KMS-11 (cell line): ENCODE data around the gene POLR3E.
"Not testable (repeated sequence)": the region's sequence is repeated elsewhere in the genome, so short reads cannot be mapped to it uniquely, and the experiment has no call there.

Experiments
- H2AFZ ChIP-seq: fragments of 200-600 bp; sonication (generic); 2 replicates; pipeline ENCODE4 v1.6.1; 2016; ENCODE audit warnings: antibody characterized with exemption, mixed run types, low read depth
- H3K27ac ChIP-seq: fragments of 200-600 bp; sonication (generic); 2 replicates; pipeline ENCODE4 v1.6.1; 2016; ENCODE audit warnings: mild to moderate bottlenecking, mixed run types
- H3K27me3 ChIP-seq: fragments of 200-600 bp; sonication (generic); 2 replicates; pipeline ENCODE4 v1.6.1; 2017; ENCODE audit warnings: mild to moderate bottlenecking, low read depth, mixed run types, moderate library complexity; ENCODE audit not compliant: insufficient read depth
- H3K36me3 ChIP-seq: fragments of 200-600 bp; sonication (generic); 2 replicates; pipeline ENCODE4 v1.6.1; 2017; ENCODE audit warnings: mild to moderate bottlenecking, mixed run types; ENCODE audit not compliant: insufficient read depth
- H3K4me1 ChIP-seq: fragments of 200-600 bp; sonication (generic); 2 replicates; pipeline ENCODE4 v1.6.1; 2016; ENCODE audit warnings: mild to moderate bottlenecking, low read depth, mixed run types; ENCODE audit not compliant: poor library complexity, severe bottlenecking
- H3K4me2 ChIP-seq: fragments of 200-600 bp; sonication (generic); 2 replicates; pipeline ENCODE4 v1.7.0; 2016; ENCODE audit warnings: mild to moderate bottlenecking, mixed run types
- H3K4me3 ChIP-seq: fragments of 200-600 bp; sonication (generic); IDR thresholded peaks from 2 replicates; pipeline ENCODE4 v1.6.1; 2017; ENCODE audit warnings: low read depth, low read length, mixed read lengths; ENCODE audit not compliant: insufficient read depth
- H3K79me2 ChIP-seq: fragments of 200-600 bp; sonication (generic); 2 replicates; pipeline ENCODE4 v1.6.1; 2016; ENCODE audit warnings: low read depth, mixed run types; ENCODE audit not compliant: insufficient read depth
- H3K9ac ChIP-seq: fragments of 200-600 bp; sonication (generic); 2 replicates; pipeline ENCODE4 v1.6.1; 2016; ENCODE audit warnings: mild to moderate bottlenecking, mixed run types
- H4K20me1 ChIP-seq: fragments of 200-600 bp; sonication (generic); 2 replicates; pipeline ENCODE4 v1.6.1; 2016; ENCODE audit warnings: mild to moderate bottlenecking, mixed run types; ENCODE audit not compliant: insufficient read depth
- TF ChIP-seq, protein P1 (sequence below): fragments of 200-600 bp; sonication (generic); conservative IDR thresholded peaks from 2 replicates; pipeline ENCODE4 v1.6.1; 2017; ENCODE audit warnings: low read depth, mild to moderate bottlenecking, antibody characterized with exemption, low read length, moderate library complexity, mixed read lengths

POLR3E gene

DNA sequence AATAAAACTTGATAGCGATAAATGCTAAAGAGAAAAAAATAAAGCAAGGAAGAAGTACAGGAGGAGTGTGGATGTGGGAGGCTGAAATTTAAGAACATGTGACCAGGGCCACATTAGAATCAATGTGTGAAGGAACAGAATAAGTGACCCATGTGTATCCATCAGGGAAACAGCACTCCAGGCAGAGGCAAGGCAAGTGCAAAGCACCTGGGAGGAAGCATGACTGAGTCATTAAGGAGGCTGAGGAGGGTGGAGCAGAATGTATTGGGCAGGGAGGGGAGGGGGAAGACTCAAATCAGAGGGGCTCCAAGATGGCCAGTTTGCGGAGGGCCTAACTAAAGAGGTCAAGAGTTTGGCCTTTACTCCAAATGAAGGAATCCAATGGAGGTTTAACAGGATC, 69.2 kb downstream of the POLR3E start:
- TF ChIP-seq, protein P1, sequence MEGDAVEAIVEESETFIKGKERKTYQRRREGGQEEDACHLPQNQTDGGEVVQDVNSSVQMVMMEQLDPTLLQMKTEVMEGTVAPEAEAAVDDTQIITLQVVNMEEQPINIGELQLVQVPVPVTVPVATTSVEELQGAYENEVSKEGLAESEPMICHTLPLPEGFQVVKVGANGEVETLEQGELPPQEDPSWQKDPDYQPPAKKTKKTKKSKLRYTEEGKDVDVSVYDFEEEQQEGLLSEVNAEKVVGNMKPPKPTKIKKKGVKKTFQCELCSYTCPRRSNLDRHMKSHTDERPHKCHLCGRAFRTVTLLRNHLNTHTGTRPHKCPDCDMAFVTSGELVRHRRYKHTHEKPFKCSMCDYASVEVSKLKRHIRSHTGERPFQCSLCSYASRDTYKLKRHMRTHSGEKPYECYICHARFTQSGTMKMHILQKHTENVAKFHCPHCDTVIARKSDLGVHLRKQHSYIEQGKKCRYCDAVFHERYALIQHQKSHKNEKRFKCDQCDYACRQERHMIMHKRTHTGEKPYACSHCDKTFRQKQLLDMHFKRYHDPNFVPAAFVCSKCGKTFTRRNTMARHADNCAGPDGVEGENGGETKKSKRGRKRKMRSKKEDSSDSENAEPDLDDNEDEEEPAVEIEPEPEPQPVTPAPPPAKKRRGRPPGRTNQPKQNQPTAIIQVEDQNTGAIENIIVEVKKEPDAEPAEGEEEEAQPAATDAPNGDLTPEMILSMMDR: no peak
- Histone ChIP-seq H3K36me3 (peaks cover 3% of the 10 kb centered on the region; the same call in 1 of the 2 replicates), H4K20me1 (peaks cover 6% of the 10 kb centered on the region)

DNA sequence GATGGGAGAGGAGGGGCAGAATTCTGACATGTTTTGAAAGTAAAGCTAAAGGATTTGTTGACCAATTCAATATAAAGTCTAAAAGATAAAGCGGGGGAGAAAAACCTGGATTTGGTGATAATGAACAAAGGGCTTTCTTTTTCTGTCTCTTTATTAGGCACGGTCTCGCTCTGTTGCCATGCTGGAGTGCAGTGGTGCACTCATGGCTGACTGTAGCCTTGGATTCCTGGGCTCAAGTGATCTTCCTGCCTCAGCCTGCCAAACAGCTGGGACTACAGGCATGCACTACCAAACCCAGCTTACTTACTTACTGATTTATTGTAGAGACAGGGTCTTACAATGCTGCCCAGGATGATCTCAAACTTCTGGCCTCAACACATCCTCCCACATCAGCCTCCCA, 69.7 kb downstream of the POLR3E start:
- Histone ChIP-seq H3K9ac (no peak overlapping the region), H3K4me3 (no peak overlapping the region), H3K4me1 (peaks cover 75% of the 10 kb centered on the region), H3K4me2 (no peak overlapping the region), H2AFZ (no peak overlapping the region), H3K79me2 (peaks cover 67% of the 10 kb centered on the region), H3K36me3 (peaks cover 3% of the 10 kb centered on the region; the same call in 1 of the 2 replicates), H3K27me3 (no peaks in the 10 kb centered on the region), H4K20me1 (peaks cover 6% of the 10 kb centered on the region), H3K27ac (no peak overlapping the region)
- TF ChIP-seq, protein P1: no peak

More for the DNA sequence above, 69.2 kb downstream of the POLR3E start:
- H2AFZ ChIP-seq: no peak overlapping the region
- no peak overlapping the region for H3K4me3 ChIP-seq
- no peak overlapping the region for H3K4me2 ChIP-seq
- H3K79me2 ChIP-seq: peaks cover 62% of the 10 kb centered on the region
- H3K27ac ChIP-seq: no peak overlapping the region
- peaks cover 77% of the 10 kb centered on the region for H3K4me1 ChIP-seq
- no peaks in the 10 kb centered on the region for H3K27me3 ChIP-seq
- H3K9ac ChIP-seq: no peak overlapping the region

DNA sequence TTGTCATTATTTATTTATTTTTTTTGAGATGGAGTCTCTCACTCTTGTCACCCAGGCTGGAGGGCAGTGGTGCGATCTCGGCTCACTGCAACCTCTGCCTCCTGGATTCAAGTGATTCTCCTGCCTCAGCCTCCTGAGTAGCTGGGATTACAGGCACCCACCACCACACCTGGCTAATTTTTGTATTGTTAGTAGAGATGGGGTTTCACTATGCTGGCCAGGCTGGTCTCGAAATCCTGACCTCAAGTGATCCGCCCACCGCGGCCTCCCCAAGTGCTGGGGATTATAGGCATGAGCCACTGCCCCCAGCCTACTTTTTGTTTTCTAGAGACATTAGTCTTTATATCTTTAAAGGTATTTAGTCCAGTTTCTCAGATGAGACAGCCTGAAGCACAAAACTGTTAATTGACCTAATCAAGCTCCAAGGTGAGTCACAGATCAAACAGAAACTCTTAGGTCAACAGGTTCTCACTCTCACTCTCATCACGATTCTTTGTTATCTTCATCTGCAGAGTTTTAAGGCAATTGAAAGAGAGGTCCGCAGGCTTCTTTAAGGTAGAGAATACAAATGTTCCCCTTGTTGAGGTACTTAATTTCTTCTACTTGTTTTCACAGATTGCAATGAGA, 71.1 kb downstream of the POLR3E start:
- not testable (repeated sequence) for H3K27me3 ChIP-seq, H2AFZ ChIP-seq, H3K27ac ChIP-seq, H3K4me3 ChIP-seq, H3K9ac ChIP-seq, H3K36me3 ChIP-seq, H4K20me1 ChIP-seq
- Histone ChIP-seq H3K4me1 (peaks cover 74% of the 10 kb centered on the region), H3K79me2 (peaks cover 81% of the 10 kb centered on the region), H3K4me2 (peak overlapping the region; percentile 9; the same call in 1 of the 2 replicates)

DNA sequence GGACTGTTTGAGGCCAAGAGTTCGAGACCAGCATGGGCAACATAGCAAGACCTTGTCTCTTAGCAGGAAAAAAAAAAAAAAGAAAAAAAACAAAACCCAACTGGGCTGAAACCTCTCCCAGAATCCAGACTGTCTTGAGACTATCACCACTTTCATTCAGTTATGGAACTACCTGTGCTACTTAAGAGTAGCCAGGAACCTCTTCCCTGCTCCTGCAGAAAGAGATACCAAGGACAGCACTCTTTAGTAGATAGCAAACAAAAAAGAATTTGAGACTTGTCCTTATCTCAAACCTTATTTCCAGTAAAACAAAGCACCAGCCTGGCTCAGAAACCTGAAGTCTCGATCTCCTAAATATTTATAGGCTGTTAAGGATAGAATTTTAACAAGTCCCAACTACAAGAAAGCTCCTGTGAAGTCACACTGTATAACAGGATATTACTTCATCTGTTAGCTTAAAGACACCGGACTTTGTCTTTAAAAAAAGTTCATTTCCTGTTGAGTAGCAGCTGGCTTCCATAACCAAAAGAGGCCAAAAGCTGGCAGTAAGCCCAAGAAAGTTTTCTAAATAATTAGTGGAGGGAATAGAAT, 72.1 kb downstream of the POLR3E start:
- H3K9ac ChIP-seq: no peak overlapping the region
- TF ChIP-seq, protein P1: no peak
- H4K20me1 ChIP-seq: peaks cover 9% of the 10 kb centered on the region
- peaks cover 88% of the 10 kb centered on the region for H3K79me2 ChIP-seq
- no peak overlapping the region for H3K27ac ChIP-seq
- peaks cover 71% of the 10 kb centered on the region for H3K4me1 ChIP-seq
- H3K36me3 ChIP-seq: peaks cover under 1% of the 10 kb centered on the region; the same call in 1 of the 2 replicates
- H2AFZ ChIP-seq: no peak overlapping the region
- H3K27me3 ChIP-seq: no peaks in the 10 kb centered on the region
- no peak overlapping the region for H3K4me3 ChIP-seq
- peak overlapping the region; percentile 27; the same call in 1 of the 2 replicates for H3K4me2 ChIP-seq
